DND-41 (cell line): ENCODE measurements around the gene ITGA1.

Source experiments
- EZH2 ChIP-seq: IDR thresholded peaks from 3 replicates; pipeline ENCODE4 v1.6.1; 2012; ENCODE audit warnings: borderline replicate concordance, low read depth, mild to moderate bottlenecking, moderate library complexity, low read length, inconsistent platforms; ENCODE audit not compliant: severe bottlenecking
- TF ChIP-seq, protein P1 (sequence below): IDR thresholded peaks from 2 replicates; pipeline ENCODE4 v1.5.1; 2012; ENCODE audit warnings: borderline replicate concordance, low read length, moderate library complexity, mild to moderate bottlenecking; ENCODE audit not compliant: poor library complexity, severe bottlenecking; ENCODE audit errors: extremely low read depth

DNA sequence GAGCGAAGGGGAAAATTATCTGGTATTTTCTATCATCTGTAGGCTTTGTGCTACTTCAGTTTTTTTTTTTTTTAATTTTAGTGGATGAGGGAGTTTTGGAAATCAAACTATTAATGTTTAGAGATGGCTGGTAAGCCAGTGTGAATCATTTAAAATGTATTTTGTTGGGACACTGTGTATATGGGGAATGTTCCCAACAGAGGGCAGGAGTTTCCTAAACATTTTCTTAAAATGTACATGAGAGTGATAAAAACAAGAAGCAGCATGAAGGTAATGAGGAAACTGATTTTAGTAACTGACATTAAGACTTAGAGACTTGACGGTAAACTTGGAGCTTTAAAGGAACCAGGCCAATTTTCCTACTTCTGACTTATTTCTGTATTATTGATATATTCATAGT lies 133.2 kb downstream of the ITGA1 start:
- TF ChIP-seq, protein P1, sequence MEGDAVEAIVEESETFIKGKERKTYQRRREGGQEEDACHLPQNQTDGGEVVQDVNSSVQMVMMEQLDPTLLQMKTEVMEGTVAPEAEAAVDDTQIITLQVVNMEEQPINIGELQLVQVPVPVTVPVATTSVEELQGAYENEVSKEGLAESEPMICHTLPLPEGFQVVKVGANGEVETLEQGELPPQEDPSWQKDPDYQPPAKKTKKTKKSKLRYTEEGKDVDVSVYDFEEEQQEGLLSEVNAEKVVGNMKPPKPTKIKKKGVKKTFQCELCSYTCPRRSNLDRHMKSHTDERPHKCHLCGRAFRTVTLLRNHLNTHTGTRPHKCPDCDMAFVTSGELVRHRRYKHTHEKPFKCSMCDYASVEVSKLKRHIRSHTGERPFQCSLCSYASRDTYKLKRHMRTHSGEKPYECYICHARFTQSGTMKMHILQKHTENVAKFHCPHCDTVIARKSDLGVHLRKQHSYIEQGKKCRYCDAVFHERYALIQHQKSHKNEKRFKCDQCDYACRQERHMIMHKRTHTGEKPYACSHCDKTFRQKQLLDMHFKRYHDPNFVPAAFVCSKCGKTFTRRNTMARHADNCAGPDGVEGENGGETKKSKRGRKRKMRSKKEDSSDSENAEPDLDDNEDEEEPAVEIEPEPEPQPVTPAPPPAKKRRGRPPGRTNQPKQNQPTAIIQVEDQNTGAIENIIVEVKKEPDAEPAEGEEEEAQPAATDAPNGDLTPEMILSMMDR: no peak
- TF ChIP-seq EZH2: no peak
